ENCODE results near the gene CHTOP.

Gene CHTOP

GRCh38 chr1:153652805-153653500 lies 19.1 kb downstream of the CHTOP start:
- no peak for TF ChIP-seq CTCF (IDR thresholded peaks at IDR 0.05; ENCODE audit: low read depth, low read length)

GRCh38 chr1:153655333-153655732 lies 21.5 kb downstream of the CHTOP start:
- no peak for TF ChIP-seq CTCF (IDR thresholded peaks at IDR 0.05; ENCODE audit: low read depth, low read length)
- DNase-seq (ENCODE audit: extremely low read depth, low read depth) = no peak

More at GRCh38 chr1:153652805-153653500, 19.1 kb downstream of the CHTOP start:
- no peak for DNase-seq (ENCODE audit: extremely low read depth, low read depth)

- DNase-seq (ENCODE audit: extremely low read depth, low read depth) = peak; percentile 54
- peak; percentile 10 for TF ChIP-seq CTCF (IDR thresholded peaks at IDR 0.05; ENCODE audit: low read depth, low read length)
These were observed 24.7 kb downstream of the CHTOP start, which contains the start of gene SNAPIN for GRCh38 chr1:153658400-153659174. Gene SNAPIN (plus strand): TSS chr1:153658703. CDS start chr1:153658744, 41 bp downstream.

- DNase-seq (ENCODE audit: extremely low read depth, low read depth) = no peak
- no peak for TF ChIP-seq CTCF (IDR thresholded peaks at IDR 0.05; ENCODE audit: low read depth, low read length)
These were observed 25.3 kb downstream of the CHTOP start for GRCh38 chr1:153659175-153659534.

GRCh38 chr1:153659656-153660055 lies 25.8 kb downstream of the CHTOP start:
- no peak for DNase-seq (ENCODE audit: extremely low read depth, low read depth)
- TF ChIP-seq CTCF (IDR thresholded peaks at IDR 0.05; ENCODE audit: low read depth, low read length) = no peak

GRCh38 chr1:153661111-153661708 lies 27.3 kb downstream of the CHTOP start:
- no peak for TF ChIP-seq CTCF (IDR thresholded peaks at IDR 0.05; ENCODE audit: low read depth, low read length)
- no peak for DNase-seq (ENCODE audit: extremely low read depth, low read depth)

- DNase-seq (ENCODE audit: extremely low read depth, low read depth) = no peak
These were observed 28.4 kb downstream of the CHTOP start for GRCh38 chr1:153662269-153662668.

More at GRCh38 chr1:153662269-153662668, 28.4 kb downstream of the CHTOP start:
- TF ChIP-seq CTCF (IDR thresholded peaks at IDR 0.05; ENCODE audit: low read depth, low read length) = no peak

Data from AG09319 (cell line).